GM21717 (cell line): ENCODE results near the gene ARHGAP10.
"Not testable (repeated sequence)": the region's sequence is repeated elsewhere in the genome, so short reads cannot be mapped to it uniquely, and the experiment has no call there.

Source experiments
- ATAC-seq: cut with Tn5 transposase; IDR thresholded peaks from one replicate; pipeline ENCODE4 v1.9.1; 2021; ENCODE audit warnings: mild to moderate bottlenecking, moderate library complexity; ENCODE audit not compliant: unreplicated experiment

The ARHGAP10 gene

DNA sequence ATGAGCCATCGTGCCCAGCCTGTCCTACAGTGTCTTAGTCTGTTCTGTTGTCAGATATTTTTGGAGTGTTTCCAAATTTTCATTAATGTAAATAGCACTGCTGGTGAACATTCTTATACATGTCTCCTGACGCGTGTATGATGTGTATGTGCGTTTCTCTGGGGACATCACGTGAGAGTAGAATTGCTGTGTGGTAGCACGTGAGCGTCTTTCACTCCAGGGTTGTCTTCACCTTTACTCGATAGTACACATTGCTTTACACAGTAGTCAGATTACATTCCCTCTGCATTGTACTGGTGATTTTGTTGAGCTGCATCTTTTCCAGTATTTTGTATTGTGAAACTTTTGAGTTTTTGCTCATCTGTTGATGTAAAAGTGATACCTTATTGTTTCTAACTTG is 60.0 kb downstream of the ARHGAP10 start:
- no peak for ATAC-seq

GRCh38 chr4:147793569-147794313 is 61.9 kb downstream of the ARHGAP10 start:
- no peak for ATAC-seq

DNA sequence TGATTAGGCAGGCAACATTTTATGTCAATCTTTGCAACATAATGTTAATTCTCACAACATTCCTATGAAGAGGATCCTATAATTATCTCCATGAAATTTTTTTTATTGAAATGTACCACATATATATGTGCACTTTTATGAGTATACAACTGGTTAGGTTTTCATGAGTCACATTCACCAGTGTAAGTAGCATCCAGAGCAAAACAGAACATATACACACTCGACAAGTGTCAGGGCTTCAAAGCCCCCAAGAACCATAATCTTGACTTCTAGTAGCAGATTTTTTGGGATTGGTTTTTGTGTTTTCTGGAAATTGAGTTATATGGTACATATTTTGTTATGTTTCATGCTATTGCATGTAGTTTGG is 62.4 kb downstream of the ARHGAP10 start:
- ATAC-seq, result no peak

DNA sequence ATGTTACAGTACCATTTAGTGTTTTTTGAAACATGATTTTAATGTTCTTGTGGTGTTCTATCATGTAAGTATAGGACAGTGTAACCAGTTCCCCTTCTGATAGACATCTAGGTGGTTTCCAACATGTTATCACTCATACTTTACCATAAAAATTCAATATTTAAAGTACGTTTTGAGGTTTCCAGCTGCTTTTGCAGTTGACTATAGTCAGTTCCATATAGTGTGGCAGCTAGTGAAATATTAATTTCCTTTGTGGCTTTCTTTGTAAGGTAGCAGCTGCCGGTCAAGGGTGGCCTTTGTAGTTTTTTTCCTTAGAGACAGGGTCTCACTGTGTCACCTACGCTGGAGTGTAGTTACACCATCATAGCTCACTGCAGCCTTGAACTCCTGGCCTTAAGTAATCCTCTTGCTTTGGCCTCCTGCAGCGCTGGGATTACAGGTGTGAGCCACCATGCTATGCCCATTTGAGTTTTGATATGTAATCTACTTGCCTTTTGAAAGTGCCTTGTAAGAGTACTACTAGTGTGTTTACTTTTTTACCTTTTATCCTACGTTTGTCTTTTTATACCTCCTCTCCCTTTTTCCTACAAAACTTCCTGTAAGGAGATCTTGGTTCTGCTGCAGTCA is 63.0 kb downstream of the ARHGAP10 start:
- peak; percentile 63 for ATAC-seq

DNA sequence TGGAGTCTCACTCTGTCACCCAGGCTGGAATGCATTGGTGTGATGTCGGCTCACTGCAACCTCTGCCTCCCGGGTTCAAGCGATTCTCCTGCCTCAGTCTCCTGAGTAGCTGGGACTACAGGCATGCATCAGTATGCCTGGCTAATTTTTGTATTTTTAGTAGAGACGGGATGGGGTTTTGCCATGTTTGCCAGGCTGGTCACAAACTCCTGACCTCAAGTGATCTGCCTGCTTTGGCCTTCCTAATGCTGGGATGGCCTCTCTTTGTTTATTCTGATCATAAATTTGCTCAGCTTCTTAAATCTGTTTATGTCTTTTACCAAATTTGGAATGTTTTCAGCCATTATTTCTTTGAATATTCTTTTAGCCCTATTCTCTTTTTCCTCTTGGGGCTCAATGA is 67.2 kb downstream of the ARHGAP10 start:
- not testable (repeated sequence) for ATAC-seq

DNA sequence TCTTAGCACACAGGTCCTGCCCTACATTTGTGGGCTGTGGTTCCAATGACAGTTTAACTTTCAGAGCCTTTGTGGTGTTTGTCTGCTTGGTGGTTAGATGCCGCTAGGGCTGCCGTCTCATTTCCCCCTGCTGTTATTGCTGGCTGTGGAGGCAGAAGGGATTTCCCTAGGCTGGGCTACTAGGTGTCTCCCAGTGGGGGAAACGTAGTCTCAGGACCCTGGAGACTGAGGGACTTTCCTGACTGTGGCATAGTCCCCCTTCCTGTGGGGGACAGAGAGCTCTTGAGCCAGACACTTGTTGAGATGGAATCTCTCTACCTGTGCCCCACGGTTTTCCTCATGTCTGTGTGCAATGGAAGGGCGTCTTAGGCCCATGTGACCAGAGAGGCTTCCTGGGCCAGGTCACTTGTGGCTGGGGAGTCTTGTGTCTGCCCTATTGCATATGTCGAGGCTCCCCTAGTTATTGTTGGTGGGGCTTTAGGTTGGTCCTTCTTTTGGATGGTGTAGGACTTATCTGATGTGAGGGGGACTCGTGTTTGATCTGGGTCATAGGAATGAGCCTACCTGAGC is 68.2 kb downstream of the ARHGAP10 start:
- ATAC-seq, result peak; percentile 97

- ATAC-seq, result no peak
These were observed 69.9 kb downstream of the ARHGAP10 start for GRCh38 chr4:147801820-147802219.

GRCh38 chr4:147802346-147802745 is 70.5 kb downstream of the ARHGAP10 start:
- no peak for ATAC-seq

- no peak for ATAC-seq
These were observed 74.1 kb downstream of the ARHGAP10 start for GRCh38 chr4:147805946-147806345.

- ATAC-seq, result no peak
These were observed 76.6 kb downstream of the ARHGAP10 start for GRCh38 chr4:147808447-147808846.

GRCh38 chr4:147809211-147809610 is 77.3 kb downstream of the ARHGAP10 start:
- no peak for ATAC-seq

GRCh38 chr4:147811878-147812277 is 80.0 kb downstream of the ARHGAP10 start:
- no peak for ATAC-seq

DNA sequence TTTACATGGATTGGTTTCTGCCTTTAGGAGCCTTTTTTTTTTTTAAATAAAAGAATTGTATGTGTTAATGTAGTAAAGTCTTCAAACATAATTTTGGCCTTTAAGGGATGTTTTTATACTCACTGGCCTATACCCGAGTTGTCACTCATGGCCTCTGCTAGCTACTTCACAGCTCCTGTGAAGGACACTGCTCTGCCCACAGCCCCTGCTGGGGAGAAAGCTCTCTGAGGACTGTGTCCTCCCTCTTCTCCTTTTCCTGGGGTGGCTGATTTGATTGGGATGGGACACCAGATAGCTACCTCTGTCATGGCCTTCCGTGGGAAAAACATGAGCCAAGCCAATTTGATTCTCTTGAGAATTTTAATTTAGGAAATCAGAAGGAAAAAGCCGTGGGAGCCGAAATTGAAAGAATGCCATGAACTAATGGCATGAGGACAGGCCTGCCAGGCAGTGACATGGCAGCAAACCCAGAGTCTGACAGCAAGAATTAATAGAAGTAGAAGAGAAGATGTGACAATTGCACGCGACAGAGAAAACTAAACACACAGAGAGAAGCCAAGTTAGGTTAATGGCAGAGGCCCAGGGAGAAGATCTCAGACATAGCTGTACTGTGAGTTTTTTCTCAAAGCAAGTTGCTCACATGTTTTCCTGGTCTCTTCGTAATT is 81.4 kb downstream of the ARHGAP10 start:
- no peak for ATAC-seq

DNA sequence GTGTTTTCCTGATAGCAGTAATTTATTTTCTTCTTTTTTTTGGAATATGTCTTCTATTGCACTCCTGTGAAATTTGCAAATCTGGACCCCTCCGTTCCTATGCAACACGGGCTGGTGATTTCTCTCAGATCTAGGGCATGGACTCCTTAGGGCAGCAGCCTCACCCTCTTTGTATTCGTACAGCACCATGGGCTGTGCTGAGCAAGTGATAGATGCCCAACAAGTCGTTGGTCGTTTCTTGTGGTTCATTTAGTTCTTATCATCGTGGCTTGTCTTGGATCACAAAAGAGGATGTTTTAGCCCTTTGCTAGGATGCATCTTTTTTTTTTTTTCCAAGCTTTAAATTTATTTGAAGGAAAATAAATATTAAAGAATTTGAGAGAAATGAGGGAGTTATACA is 82.1 kb downstream of the ARHGAP10 start:
- ATAC-seq, result no peak

DNA sequence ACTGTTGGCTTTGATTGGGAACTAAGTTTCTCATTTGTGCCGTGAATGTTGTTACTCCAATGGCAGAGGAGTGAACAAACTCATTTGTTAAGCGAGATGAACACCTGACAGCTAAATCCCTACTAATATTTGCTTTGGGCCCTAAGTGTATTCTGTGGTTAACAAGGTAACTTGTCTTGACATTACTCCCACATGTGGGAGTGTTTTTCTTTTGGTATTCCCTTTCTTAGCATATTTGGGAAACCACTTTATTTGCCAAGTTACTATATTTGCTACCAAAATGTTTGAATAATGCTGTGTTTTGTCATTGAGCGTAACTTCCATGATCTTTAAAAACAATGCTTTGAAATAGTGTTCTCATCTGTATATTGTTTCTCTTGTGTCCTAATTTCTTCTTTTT is 82.5 kb downstream of the ARHGAP10 start:
- no peak for ATAC-seq

GRCh38 chr4:147815741-147816140 is 83.9 kb downstream of the ARHGAP10 start:
- no peak for ATAC-seq

DNA sequence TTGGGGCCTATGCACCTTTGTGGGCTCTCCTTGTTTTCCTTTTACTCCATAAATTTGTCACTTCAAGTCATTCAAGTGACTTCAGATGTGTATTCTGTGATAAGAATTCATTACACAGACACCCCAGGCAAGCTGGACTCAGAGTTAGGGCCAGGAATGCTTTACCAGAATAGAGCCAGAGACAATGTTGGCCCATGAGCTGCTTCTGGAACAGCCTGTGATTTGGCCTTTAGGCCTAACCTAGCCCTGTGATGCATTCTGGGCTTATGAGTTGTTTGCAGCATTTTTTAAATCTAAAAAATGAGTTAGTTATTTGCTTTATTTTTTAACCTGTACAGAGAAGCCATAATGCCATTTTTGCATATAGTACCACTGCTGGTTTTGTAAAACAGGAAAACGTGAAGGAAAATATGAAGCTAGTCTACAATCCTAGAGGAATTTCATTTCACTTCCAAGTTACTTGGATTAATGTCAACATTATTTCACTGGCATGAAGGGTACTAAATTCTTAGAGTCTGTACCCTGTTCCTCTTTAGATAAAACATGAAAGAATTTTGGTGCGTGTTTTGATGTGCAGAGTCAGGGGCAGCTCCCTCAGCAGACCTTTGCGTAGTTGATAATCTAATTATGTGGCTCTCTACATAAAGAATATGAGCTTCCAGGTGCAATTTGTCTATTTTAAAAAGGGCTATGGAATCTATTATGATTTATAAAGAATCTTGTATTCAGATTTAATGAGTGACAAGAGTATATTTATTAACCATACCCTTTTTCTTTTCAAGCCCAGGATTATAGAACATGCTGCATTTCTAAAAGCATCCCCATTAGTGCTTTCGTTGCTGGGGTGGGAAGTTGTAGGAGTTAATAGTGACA is 84.7 kb downstream of the ARHGAP10 start:
- ATAC-seq, result no peak

DNA sequence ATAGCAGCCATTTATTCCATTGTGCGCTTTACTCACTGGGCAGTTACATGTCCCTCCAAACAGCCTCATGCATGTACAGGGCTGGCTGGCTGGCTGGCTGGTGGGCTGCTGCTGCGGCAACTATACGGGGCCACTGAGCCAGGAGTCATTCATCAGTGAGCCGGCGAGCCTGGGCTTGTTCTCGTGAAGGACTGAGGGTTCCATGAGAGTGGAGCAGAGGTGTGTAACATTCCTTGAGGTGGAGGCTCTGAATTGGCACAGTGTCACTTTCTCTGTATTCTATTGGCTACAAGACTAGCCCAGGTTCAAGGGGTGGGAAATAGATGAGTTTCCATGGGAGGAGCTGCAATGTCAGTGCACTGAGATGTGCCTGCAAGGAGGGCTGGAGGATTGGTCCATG is 89.1 kb downstream of the ARHGAP10 start:
- no peak for ATAC-seq

- peak; percentile 68 for ATAC-seq
These were observed 89.7 kb downstream of the ARHGAP10 start for GRCh38 chr4:147821555-147821954.

DNA sequence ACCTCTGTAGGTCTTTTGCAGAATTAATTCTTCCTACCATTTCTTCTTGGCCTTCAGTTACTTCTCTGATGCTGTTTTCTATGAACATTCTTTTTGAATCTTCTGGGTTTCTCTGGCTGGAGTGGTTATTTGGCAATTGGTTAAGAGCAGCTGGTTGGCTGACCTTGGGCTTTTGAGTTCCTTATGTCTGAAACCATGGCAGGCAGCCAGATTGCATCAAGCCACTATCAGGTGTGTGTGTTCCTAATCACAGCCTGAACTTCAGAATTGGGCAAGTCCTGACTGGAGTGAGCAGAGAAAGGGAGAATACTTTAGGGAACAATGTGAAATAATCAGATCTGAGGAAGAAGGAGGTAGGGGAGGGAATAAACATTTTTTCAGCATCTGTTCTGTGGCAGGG is 90.2 kb downstream of the ARHGAP10 start:
- ATAC-seq, result no peak

GRCh38 chr4:147823130-147823529 is 91.2 kb downstream of the ARHGAP10 start:
- ATAC-seq, result no peak
